T47D (cell line): Measurements from ENCODE around the gene PLEKHD1.

Source experiments
- DNase-seq, 2 experiments: peaks; one replicate each; pipeline versions ENCODE4 v3.0.0 to v3.0.0-alpha.2; 2011 to 2012; ENCODE audit warnings: low read depth in 1 of 2, low spot score in 1 of 2
- JUND ChIP-seq: IDR thresholded peaks from 2 replicates; pipeline ENCODE4 v1.6.1; 2012; ENCODE audit warnings: low read depth
- in situ Hi-C: cut with HindIII; loops from 2 replicates; pipeline ENCODE4 v1.10.0; 2016; ENCODE audit warnings: low sequenced_read_pairs, low pct_unique_long_range_greater_than_20kb

PLEKHD1 gene

GRCh38 chr14:69484444-69485314, at the start of gene PLEKHD1:
Gene PLEKHD1, plus strand, starts transcription at chr14:69484728. Its CDS starts 238 bp downstream, at chr14:69484966.
- in situ Hi-C loops, result no loop called here
- peak; percentile 88 to 100 for DNase-seq
- no peak for TF ChIP-seq JUND

DNA sequence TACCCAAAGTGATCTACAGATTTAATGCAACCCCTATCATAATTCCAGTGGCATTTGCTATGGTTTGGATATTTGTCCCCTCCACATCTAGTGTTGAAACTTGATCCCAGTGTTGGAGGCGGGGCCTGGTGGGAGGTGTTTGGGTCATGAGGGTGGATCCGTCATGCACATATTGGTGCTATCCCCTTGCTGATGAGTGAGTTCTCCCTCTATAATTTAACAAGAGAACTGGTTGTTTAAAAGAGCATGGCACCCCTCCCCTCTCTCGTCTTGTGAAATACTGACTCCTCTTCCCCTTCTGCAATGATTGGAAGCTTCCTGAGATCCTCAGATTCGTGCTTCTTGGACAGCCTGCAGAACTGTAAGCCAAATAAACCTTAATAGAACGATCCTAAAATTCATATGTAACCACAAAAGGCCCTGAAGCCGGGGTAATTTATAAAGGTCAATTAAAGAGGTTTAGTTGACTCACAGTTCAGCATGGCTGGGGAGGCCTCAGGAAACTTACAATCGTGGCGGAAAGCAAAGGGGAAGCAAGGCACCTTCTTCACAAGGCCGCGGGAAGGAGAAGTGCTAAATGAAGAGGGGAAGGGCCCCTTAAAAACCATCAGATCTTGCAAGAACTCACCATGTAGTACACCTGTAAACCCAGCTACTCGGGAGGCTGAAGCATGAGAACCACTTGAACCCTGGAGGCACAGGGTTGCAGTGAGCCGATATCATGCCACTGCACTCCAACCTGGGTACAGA, 44.8 kb upstream of the PLEKHD1 start:
- in situ Hi-C loops, result no loop called here
- no peak for DNase-seq
- TF ChIP-seq JUND, result no peak

GRCh38 chr14:69441948-69442347, 42.6 kb upstream of the PLEKHD1 start:
- DNase-seq, result no peak
- TF ChIP-seq JUND, result no peak
- in situ Hi-C loops, result no loop called here

GRCh38 chr14:69443296-69443805, 41.2 kb upstream of the PLEKHD1 start:
- in situ Hi-C loops, result no loop called here
- no peak for TF ChIP-seq JUND
- no peak for DNase-seq

- TF ChIP-seq JUND, result no peak
- no peak for DNase-seq
- in situ Hi-C loops, result no loop called here
Measured at GRCh38 chr14:69449216-69449615, 35.3 kb upstream of the PLEKHD1 start.

DNA sequence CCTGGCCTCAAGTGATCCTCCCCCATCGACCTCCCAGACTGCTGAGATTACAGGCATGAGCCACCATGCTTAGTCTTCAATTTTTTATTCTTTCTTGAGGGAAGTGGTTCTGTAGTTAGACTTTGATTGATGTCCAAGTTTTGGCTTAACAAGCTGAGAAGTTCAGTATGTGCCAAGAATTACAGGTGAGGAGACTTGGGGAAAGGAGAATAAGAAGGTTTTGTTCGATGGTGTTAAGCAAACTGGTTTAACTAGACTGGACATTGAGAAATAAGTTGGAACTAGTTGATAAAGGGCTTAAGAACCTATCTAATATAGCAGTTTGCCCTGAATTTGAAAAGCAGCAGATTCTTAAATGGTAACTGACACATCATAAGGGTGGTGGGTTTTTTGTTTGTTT, 32.6 kb upstream of the PLEKHD1 start:
- peak in 1 of 2 experiments; percentile 24 for DNase-seq
- no peak for TF ChIP-seq JUND
- in situ Hi-C loops, result no loop called here

GRCh38 chr14:69458350-69458749, 26.2 kb upstream of the PLEKHD1 start:
- TF ChIP-seq JUND, result no peak
- no peak for DNase-seq
- in situ Hi-C loops, result no loop called here

- in situ Hi-C loops, result no loop called here
- no peak for TF ChIP-seq JUND
- DNase-seq, result no peak
Measured at GRCh38 chr14:69459122-69459521, 25.4 kb upstream of the PLEKHD1 start.

GRCh38 chr14:69460093-69460701, 24.3 kb upstream of the PLEKHD1 start:
- DNase-seq, result peak; percentile 72 to 88
- in situ Hi-C loops, result no loop called here

DNA sequence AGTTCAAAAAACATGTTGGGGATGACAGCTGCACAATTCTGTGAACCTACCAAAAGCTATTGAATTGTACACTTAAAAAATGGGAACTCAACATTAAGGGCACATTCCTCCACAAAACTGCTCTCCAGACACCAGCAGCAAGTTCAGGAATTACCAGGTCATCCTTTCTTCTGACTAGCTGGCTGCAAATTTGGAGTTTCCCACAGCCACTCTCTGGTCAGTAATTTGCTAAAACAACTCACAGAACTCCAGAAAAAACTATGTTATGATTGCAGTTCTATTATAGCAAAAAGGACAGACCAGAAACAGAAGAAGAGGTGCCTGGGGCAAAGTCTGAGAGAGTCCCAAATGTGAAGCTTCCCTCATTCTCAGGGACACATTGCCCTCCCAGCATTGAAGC, 20.1 kb upstream of the PLEKHD1 start:
- in situ Hi-C loops, result no loop called here
- no peak for DNase-seq
- TF ChIP-seq JUND, result no peak

More at GRCh38 chr14:69460093-69460701, 24.3 kb upstream of the PLEKHD1 start:
- TF ChIP-seq JUND, result no peak

GRCh38 chr14:69464829-69465228, 19.7 kb upstream of the PLEKHD1 start:
- TF ChIP-seq JUND, result no peak
- no peak for DNase-seq
- in situ Hi-C loops, result no loop called here

- no peak for DNase-seq
- TF ChIP-seq JUND, result no peak
- in situ Hi-C loops, result no loop called here
Measured at GRCh38 chr14:69468949-69469348, 15.6 kb upstream of the PLEKHD1 start.
